PC-9 (cell line): ENCODE results near the gene GPHA2.

Experiments
- EZH2 ChIP-seq: fragments of 200-600 bp; sonication (generic); IDR thresholded peaks from 2 replicates; pipeline ENCODE4 v1.8.0; 2017; ENCODE audit warnings: antibody characterized with exemption, low read depth
- TF ChIP-seq, protein P1 (sequence below): fragments of 200-600 bp; sonication (generic); conservative IDR thresholded peaks from 2 replicates; pipeline ENCODE4 v1.6.1; 2017; ENCODE audit warnings: mixed run types, antibody characterized with exemption, mild to moderate bottlenecking, moderate library complexity

DNA sequence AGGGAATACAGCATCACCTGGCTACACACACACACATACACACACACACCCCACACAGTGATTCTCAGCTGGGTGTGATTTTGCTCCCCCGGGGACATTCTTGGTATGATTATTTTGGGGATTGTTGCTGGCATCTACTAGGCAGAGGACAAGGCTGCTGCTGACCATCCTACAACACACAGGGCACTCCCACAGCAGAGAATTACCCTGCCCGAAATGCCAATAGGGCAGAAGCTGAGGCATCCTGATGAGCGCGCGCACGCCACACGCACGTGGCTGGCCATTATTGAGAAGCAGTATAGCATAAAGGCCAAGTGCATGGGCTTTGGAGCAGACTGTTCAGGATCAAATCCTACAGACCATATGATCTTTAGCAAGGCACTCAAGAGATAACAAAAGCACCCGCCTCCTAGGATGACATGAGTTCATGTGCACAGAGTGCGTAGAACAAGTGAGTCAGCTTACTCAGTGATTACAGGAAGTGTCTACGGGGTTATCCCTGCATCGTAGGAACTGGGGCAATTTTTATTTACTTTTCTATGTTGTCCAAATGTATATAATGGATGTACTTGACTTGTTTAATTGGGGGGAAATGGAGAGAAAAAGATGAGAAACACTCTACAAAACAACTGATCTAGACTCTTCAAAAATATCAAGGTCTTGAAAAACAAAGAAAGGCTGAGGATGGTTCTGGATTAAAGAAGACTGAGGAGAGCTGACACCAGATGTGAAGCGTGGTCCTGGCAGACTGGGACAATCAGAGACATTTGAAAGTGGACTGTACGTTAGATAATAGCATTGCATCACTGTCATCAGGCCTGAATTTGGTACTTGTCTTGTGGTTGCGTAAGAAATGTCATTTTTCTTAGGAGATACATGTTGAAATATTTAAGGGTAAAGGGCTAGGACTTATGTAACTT lies 50.1 kb downstream of the GPHA2 start:
- TF ChIP-seq, protein P1, sequence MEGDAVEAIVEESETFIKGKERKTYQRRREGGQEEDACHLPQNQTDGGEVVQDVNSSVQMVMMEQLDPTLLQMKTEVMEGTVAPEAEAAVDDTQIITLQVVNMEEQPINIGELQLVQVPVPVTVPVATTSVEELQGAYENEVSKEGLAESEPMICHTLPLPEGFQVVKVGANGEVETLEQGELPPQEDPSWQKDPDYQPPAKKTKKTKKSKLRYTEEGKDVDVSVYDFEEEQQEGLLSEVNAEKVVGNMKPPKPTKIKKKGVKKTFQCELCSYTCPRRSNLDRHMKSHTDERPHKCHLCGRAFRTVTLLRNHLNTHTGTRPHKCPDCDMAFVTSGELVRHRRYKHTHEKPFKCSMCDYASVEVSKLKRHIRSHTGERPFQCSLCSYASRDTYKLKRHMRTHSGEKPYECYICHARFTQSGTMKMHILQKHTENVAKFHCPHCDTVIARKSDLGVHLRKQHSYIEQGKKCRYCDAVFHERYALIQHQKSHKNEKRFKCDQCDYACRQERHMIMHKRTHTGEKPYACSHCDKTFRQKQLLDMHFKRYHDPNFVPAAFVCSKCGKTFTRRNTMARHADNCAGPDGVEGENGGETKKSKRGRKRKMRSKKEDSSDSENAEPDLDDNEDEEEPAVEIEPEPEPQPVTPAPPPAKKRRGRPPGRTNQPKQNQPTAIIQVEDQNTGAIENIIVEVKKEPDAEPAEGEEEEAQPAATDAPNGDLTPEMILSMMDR, result no peak
- TF ChIP-seq EZH2, result no peak
